ENCODE data around the gene NIF3L1. TPM values are rescaled to one million over a fixed set of nuclear protein-coding genes. Genes with fewer than 3 reads are reported as not detected.

NIF3L1 gene
- total and polyA plus RNA-seq, 2 of the 8 experiments (the other 6 are each of a cell fraction or from before 2014, with no cell fraction given), result 63.4 to 126 TPM

DNA sequence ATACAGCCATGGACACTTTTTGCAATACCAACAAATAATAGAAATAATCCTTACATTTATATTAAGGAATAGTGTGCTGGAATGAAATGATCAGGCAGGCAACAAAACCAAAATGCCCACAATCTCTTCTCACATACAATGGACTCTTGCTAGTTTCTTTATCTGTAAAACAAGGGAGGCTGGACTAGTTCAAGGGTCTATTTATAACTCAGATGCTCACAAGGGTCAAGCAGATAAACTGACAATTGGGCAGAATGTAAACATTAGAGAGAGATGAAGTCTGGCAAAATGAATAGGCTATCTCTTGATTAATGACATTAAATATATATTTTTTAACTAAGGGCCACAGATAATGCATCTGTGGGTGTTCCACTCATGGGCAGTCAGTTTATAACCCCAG, 11.7 kb upstream of the NIF3L1 start:
- no peak overlapping the region for H3K4me3 ChIP-seq (ENCODE audit: extremely low read depth in 1 of 4, insufficient read depth in 2 of 4, low read depth in 3 of 4, low read length in 4 of 4)
- H3K14ac ChIP-seq (ENCODE audit: insufficient read length), result no peak overlapping the region
- no peak overlapping the region for H2BK12ac ChIP-seq (ENCODE audit: low read depth, low read length)
- FAIRE-seq, result no peak
- no peak overlapping the region for H3K23ac ChIP-seq (ENCODE audit: insufficient read length)
- H4K20me1 ChIP-seq (replicated peaks in 1 of 2; ENCODE audit: control insufficient read depth in 1 of 2, insufficient read depth in 2 of 2, low read length in 2 of 2), result no peaks in the 10 kb centered on the region
- ChIA-PET CTCF (ENCODE audit: partially characterized antibody) (interaction anchor here (1.1 kb wide), 1 partner anchor 355 kb away, joined by 4 read pairs; no protein-coding TSS in a partner anchor), POLR2A (ENCODE audit: partially characterized antibody) (interaction anchor here (1.0 to 1.3 kb wide), 2 partner anchors 12 to 13 kb away, joined by 6 read pairs; partner anchors contain the start of genes CLK1, NIF3L1 and PPIL3)
- H3K23me2 ChIP-seq (ENCODE audit: low read depth, low read length), result no peaks in the 10 kb centered on the region
- H2BK20ac ChIP-seq (ENCODE audit: low read length), result no peak overlapping the region
- no peak overlapping the region for H2AFZ ChIP-seq (ENCODE audit: low read length)
- H3K9me3 ChIP-seq (ENCODE audit: insufficient read depth in 2 of 2, low read depth in 1 of 2, low read length in 1 of 2), result no peaks in the 10 kb centered on the region
- no peak overlapping the region for H2BK5ac ChIP-seq (ENCODE audit: low read depth, low read length)
- H3K56ac ChIP-seq (replicated peaks; ENCODE audit: insufficient read length, low read depth, low read length), result no peak overlapping the region
- H3K27ac ChIP-seq (ENCODE audit: low read depth, low read length), result no peak overlapping the region
- no peak overlapping the region for H4K5ac ChIP-seq (ENCODE audit: insufficient read length, low read depth, low read length)
- H2BK15ac ChIP-seq (ENCODE audit: low read length), result no peak overlapping the region
- no peaks in the 10 kb centered on the region for H3K79me1 ChIP-seq (ENCODE audit: low read depth, low read length)
- H4K91ac ChIP-seq (replicated peaks; ENCODE audit: insufficient read length, low read length), result no peak overlapping the region
- H3K9ac ChIP-seq (replicated peaks in 1 of 4; ENCODE audit: extremely low read depth in 1 of 4, low read depth in 3 of 4, low read length in 3 of 4), result no peak overlapping the region
- no peaks in the 10 kb centered on the region for H3K4me1 ChIP-seq (replicated peaks in 1 of 4; ENCODE audit: control insufficient read depth in 3 of 4, insufficient read depth in 4 of 4, low read length in 3 of 4)
- H2AK5ac ChIP-seq (ENCODE audit: low read depth, low read length), result no peak overlapping the region
- H3K4me2 ChIP-seq (ENCODE audit: insufficient read depth in 1 of 2, low read depth in 2 of 2, low read length in 2 of 2), result no peak overlapping the region
- no peak for DNase-seq (ENCODE audit: low read depth in 1 of 2, low spot score in 2 of 2)
- no peak overlapping the region for H3K18ac ChIP-seq (ENCODE audit: extremely low read depth, low read length)
- TF ChIP-seq BRCA1 (IDR thresholded peaks at IDR 0.05; ENCODE audit: low read depth, low read length), result no peak
- TF ChIP-seq, protein P1, sequence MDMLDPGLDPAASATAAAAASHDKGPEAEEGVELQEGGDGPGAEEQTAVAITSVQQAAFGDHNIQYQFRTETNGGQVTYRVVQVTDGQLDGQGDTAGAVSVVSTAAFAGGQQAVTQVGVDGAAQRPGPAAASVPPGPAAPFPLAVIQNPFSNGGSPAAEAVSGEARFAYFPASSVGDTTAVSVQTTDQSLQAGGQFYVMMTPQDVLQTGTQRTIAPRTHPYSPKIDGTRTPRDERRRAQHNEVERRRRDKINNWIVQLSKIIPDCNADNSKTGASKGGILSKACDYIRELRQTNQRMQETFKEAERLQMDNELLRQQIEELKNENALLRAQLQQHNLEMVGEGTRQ (IDR thresholded peaks at IDR 0.05; ENCODE audit: low read length), result no peak
- H2BK120ac ChIP-seq (replicated peaks; ENCODE audit: low read depth, low read length), result no peak overlapping the region
- H3K36me3 ChIP-seq (ENCODE audit: control insufficient read depth in 2 of 4, insufficient read depth in 4 of 4, low read length in 3 of 4), result peaks cover 6 to 49% (median 31%) of the 10 kb centered on the region in 4 experiments; a peak in 7 of 8 replicates
- H3K4ac ChIP-seq (replicated peaks; ENCODE audit: insufficient read length, low read depth, low read length), result no peak overlapping the region
- no peaks in the 10 kb centered on the region for H3K79me2 ChIP-seq (ENCODE audit: control insufficient read depth in 1 of 2, insufficient read depth in 2 of 2, low read length in 2 of 2)
- H3K27me3 ChIP-seq (replicated peaks in 1 of 4; ENCODE audit: control insufficient read depth in 3 of 4, extremely low read depth in 1 of 4, insufficient read depth in 3 of 4, low read length in 3 of 4), result no peaks in the 10 kb centered on the region
- no peak overlapping the region for H4K8ac ChIP-seq (ENCODE audit: extremely low read depth, insufficient read depth, low read length)
